ENCODE results near the gene HHIPL1. TPM values are rescaled to one million over a fixed set of nuclear protein-coding genes. Genes with fewer than 3 reads are reported as not detected.

Gene HHIPL1
- total and polyA plus RNA-seq, 4 donors: 0.31 to 4.0 (median 1.1) TPM

DNA sequence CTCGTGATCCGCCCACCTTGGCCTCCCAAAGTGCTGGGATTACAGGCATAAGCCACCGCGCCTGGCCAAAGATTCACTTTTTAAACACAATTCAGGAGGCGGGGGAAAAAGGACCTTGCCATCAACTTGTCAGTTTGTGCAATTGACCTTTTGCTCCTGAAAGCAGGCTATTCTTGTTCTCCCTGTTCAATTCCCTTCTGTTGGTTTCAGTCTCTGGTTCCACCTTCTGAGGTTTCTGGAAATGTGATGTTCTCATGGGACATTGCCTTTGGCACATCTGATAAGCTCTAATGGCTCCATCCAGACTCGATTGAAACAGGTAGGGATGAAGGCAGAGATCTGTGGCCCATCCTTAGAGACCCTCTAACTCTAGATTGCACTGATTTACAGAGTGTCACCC lies 23.0 kb upstream of the HHIPL1 start:
- no peak overlapping the region for H3K4me3 ChIP-seq
- H3K27ac ChIP-seq (ENCODE audit: low read depth in 1 of 2, low read length in 1 of 2): no peak overlapping the region
- H3K27me3 ChIP-seq (ENCODE audit: control insufficient read depth in 3 of 3, insufficient read depth in 3 of 3, low read length in 2 of 3): no peaks in the 10 kb centered on the region
- H3K36me3 ChIP-seq (ENCODE audit: control insufficient read depth in 4 of 4, insufficient read depth in 4 of 4, low read length in 4 of 4): no peaks in the 10 kb centered on the region
- no peak overlapping the region for H3K9ac ChIP-seq (ENCODE audit: insufficient read depth in 1 of 2, low read length in 2 of 2)
- DNase-seq: no peak
- TF ChIP-seq, protein P1, sequence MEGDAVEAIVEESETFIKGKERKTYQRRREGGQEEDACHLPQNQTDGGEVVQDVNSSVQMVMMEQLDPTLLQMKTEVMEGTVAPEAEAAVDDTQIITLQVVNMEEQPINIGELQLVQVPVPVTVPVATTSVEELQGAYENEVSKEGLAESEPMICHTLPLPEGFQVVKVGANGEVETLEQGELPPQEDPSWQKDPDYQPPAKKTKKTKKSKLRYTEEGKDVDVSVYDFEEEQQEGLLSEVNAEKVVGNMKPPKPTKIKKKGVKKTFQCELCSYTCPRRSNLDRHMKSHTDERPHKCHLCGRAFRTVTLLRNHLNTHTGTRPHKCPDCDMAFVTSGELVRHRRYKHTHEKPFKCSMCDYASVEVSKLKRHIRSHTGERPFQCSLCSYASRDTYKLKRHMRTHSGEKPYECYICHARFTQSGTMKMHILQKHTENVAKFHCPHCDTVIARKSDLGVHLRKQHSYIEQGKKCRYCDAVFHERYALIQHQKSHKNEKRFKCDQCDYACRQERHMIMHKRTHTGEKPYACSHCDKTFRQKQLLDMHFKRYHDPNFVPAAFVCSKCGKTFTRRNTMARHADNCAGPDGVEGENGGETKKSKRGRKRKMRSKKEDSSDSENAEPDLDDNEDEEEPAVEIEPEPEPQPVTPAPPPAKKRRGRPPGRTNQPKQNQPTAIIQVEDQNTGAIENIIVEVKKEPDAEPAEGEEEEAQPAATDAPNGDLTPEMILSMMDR (IDR thresholded peaks at IDR 0.05; ENCODE audit: control extremely low read depth, extremely low read depth): no peak
- H3K4me1 ChIP-seq (ENCODE audit: control insufficient read depth in 5 of 5, insufficient read depth in 5 of 5, low read length in 5 of 5): peaks cover 0 to 10% (median 3%) of the 10 kb centered on the region in 5 donors
- no peaks in the 10 kb centered on the region for H3K9me3 ChIP-seq (ENCODE audit: control insufficient read depth in 4 of 4, insufficient read depth in 3 of 4, low read length in 3 of 4)
- 88 to 92% methylated on average over 6 of the region's 6 CpGs for WGBS, 2 donors
- no peak for ATAC-seq (ENCODE audit: insufficient read depth, low FRiP score)

DNA sequence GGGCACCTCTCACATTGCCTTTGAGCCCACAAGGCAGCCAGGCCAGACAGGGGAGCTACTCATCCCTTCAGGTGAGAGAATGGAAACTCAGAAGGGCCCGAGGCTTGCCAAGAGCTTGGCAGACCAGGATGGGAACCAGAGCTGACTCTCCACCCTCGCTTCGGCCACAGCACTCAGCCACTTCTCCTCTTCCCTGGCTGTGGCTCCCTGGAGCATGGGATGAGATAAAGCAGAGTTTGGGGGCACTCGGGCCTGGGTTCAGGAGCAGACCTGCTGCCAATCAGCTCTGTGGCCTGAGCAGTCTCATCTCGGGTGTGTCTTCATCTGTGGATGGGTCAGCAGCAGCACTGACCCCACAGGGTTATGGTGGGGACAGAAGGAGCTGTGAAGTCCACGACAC lies 20.9 kb upstream of the HHIPL1 start:
- Histone ChIP-seq H3K4me3 (no peak overlapping the region), H3K27me3 (ENCODE audit: control insufficient read depth in 3 of 3, insufficient read depth in 3 of 3, low read length in 2 of 3) (no peaks in the 10 kb centered on the region), H3K9ac (ENCODE audit: insufficient read depth in 1 of 2, low read length in 2 of 2) (no peak overlapping the region), H3K4me1 (ENCODE audit: control insufficient read depth in 5 of 5, insufficient read depth in 5 of 5, low read length in 5 of 5) (peaks cover 0 to 5% (median 0%) of the 10 kb centered on the region in 5 donors), H3K9me3 (ENCODE audit: control insufficient read depth in 4 of 4, insufficient read depth in 3 of 4, low read length in 3 of 4) (no peaks in the 10 kb centered on the region), H3K36me3 (ENCODE audit: control insufficient read depth in 4 of 4, insufficient read depth in 4 of 4, low read length in 4 of 4) (no peaks in the 10 kb centered on the region), H3K27ac (ENCODE audit: low read depth in 1 of 2, low read length in 1 of 2) (no peak overlapping the region)
- 74 to 81% methylated on average over 6 of the region's 6 CpGs for WGBS, 2 donors
- TF ChIP-seq, protein P1 (IDR thresholded peaks at IDR 0.05; ENCODE audit: control extremely low read depth, extremely low read depth): no peak
- ATAC-seq (ENCODE audit: insufficient read depth, low FRiP score) (no peak), DNase-seq (no peak)

DNA sequence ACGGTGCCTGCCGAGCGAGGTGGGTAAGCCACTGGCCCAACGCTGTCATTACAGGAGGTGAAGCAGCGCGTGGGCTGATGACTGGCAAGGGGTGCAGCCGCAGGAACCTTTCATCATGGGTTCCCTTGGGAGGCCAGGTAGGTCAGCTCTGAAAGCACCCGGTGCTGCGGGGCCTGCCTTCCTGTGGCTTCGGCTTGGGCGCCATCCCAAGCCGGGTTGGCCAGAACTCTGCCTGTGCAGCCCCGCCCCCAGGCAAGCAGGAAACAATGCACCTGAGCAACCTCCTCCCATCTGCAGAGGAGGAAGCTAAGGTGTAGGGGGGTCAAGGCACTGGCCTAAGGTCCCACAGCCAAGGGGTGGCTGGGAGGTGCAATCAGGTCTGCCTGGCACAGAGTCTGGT lies 20.0 kb upstream of the HHIPL1 start:
- Histone ChIP-seq H3K4me1 (ENCODE audit: control insufficient read depth in 5 of 5, insufficient read depth in 5 of 5, low read length in 5 of 5) (peaks cover 0 to 5% (median 0%) of the 10 kb centered on the region in 5 donors), H3K9me3 (ENCODE audit: control insufficient read depth in 4 of 4, insufficient read depth in 3 of 4, low read length in 3 of 4) (no peaks in the 10 kb centered on the region), H3K27ac (ENCODE audit: low read depth in 1 of 2, low read length in 1 of 2) (no peak overlapping the region), H3K9ac (ENCODE audit: insufficient read depth in 1 of 2, low read length in 2 of 2) (no peak overlapping the region), H3K36me3 (ENCODE audit: control insufficient read depth in 4 of 4, insufficient read depth in 4 of 4, low read length in 4 of 4) (no peaks in the 10 kb centered on the region), H3K27me3 (ENCODE audit: control insufficient read depth in 3 of 3, insufficient read depth in 3 of 3, low read length in 2 of 3) (no peaks in the 10 kb centered on the region), H3K4me3 (no peak overlapping the region)
- ATAC-seq (ENCODE audit: insufficient read depth, low FRiP score) (no peak), DNase-seq (no peak)
- WGBS, 2 donors: 89 to 90% methylated on average over 13 of the region's 13 CpGs
- TF ChIP-seq, protein P1 (IDR thresholded peaks at IDR 0.05; ENCODE audit: control extremely low read depth, extremely low read depth): no peak

DNA sequence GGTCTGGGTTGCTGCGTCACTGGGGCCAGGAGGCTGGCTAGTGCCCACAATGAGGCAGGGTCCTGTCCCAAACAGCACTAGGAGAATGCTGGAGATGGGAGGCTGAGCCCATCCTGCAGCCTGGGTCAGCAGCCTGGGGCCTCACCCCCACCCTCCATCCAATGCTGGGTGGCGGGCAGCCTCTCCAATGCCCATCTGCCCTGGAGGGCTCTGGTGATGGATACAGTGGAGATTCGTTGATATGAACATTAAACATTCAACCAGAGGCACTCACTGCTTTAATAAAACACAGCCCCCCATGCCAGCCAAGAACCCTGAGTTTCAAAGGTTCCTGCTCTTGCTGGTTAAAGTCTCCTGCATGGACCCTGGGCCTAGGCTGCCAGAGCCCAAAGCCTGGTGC lies 19.5 kb upstream of the HHIPL1 start:
- DNase-seq: no peak

More for the DNA sequence above, 19.5 kb upstream of the HHIPL1 start:
- TF ChIP-seq, protein P1 (IDR thresholded peaks at IDR 0.05; ENCODE audit: control extremely low read depth, extremely low read depth): no peak
- H3K9ac ChIP-seq (ENCODE audit: insufficient read depth in 1 of 2, low read length in 2 of 2): no peak overlapping the region
- no peak overlapping the region for H3K27ac ChIP-seq (ENCODE audit: low read depth in 1 of 2, low read length in 1 of 2)
- WGBS, 2 donors: 84 to 94% methylated on average over 3 of the region's 3 CpGs
- H3K9me3 ChIP-seq (ENCODE audit: control insufficient read depth in 4 of 4, insufficient read depth in 3 of 4, low read length in 3 of 4): no peaks in the 10 kb centered on the region
- peaks cover 0 to 1% (median 0%) of the 10 kb centered on the region in 5 donors for H3K4me1 ChIP-seq (ENCODE audit: control insufficient read depth in 5 of 5, insufficient read depth in 5 of 5, low read length in 5 of 5)
- no peak for ATAC-seq (ENCODE audit: insufficient read depth, low FRiP score)
- H3K4me3 ChIP-seq: no peak overlapping the region
- H3K36me3 ChIP-seq (ENCODE audit: control insufficient read depth in 4 of 4, insufficient read depth in 4 of 4, low read length in 4 of 4): no peaks in the 10 kb centered on the region
- no peaks in the 10 kb centered on the region for H3K27me3 ChIP-seq (ENCODE audit: control insufficient read depth in 3 of 3, insufficient read depth in 3 of 3, low read length in 2 of 3)
